ENCODE data around the gene TBC1D14. TPM values are rescaled to one million over a fixed set of nuclear protein-coding genes. Genes with fewer than 3 reads are reported as not detected.

The TBC1D14 gene
- total RNA-seq, 1 experiment from 2014 or later = 50.2 TPM

DNA sequence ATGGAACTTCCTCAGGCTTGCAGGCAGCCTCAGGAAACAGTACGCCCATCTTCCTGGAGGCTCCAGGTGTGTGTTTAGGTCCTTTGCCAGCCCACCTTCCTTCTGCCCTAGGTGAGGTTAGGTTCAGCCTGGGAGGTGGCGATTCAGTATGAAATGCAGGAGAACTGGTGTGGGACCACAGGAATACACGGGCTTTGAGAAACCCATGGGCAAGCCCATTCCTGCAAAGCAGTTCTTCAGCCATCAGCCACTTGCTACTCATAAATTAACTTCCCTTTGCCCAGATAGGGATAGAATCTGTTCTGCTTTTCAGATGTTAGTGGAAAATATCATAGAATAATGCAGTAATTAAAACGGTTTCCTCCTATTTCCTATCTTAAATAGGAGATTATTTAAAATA, 32.2 kb downstream of the TBC1D14 start:
- H3K14ac ChIP-seq (ENCODE audit: insufficient read depth, low read length) = no peak overlapping the region
- H2AFZ ChIP-seq (ENCODE audit: low read length) = no peak overlapping the region
- no peak overlapping the region for H3K4ac ChIP-seq (ENCODE audit: low read depth, low read length)
- H3K27ac Mint-ChIP-seq = peak overlapping the region in 2 of 3 experiments; percentile 66 to 92; a peak in 2 of 7 replicates
- no peak overlapping the region for H4K5ac ChIP-seq (ENCODE audit: insufficient read length, low read depth, low read length)
- H3K56ac ChIP-seq (ENCODE audit: insufficient read length, low read depth, low read length) = no peak overlapping the region
- H3K36me3 Mint-ChIP-seq (ENCODE audit: insufficient read depth in 1 of 3, low read depth in 3 of 3) = peaks cover 0 to 2% (median under 1%) of the 10 kb centered on the region in 3 experiments; a peak in 2 of 7 replicates
- no peak overlapping the region for H3K4me3 Mint-ChIP-seq
- H3K4me1 Mint-ChIP-seq = peaks cover 77 to 78% of the 10 kb centered on the region in 2 experiments
- no peak overlapping the region for H4K91ac ChIP-seq (ENCODE audit: insufficient read length, low read depth, low read length)
- no peaks in the 10 kb centered on the region for H4K20me1 ChIP-seq (ENCODE audit: control insufficient read depth, insufficient read depth, insufficient read length)
- no peaks in the 10 kb centered on the region for H3K27me3 ChIP-seq (ENCODE audit: insufficient read depth, low read length)
- H2BK15ac ChIP-seq (ENCODE audit: low read depth, low read length) = no peak overlapping the region
- H3K18ac ChIP-seq (ENCODE audit: insufficient read length, low read depth, low read length) = no peak overlapping the region
- H2BK20ac ChIP-seq (ENCODE audit: low read depth, low read length, poor library complexity, severe bottlenecking) = no peak overlapping the region
- H3K4me2 ChIP-seq (ENCODE audit: insufficient read depth, insufficient read length, low read length) = no peak overlapping the region
- no peaks in the 10 kb centered on the region for H3K27me3 Mint-ChIP-seq (ENCODE audit: low read depth)
- H2BK5ac ChIP-seq (ENCODE audit: insufficient read length, low read length) = no peak overlapping the region
- H3K4me1 ChIP-seq (ENCODE audit: insufficient read depth, low read length) = peaks cover 22% of the 10 kb centered on the region; the same call in 1 of the 2 replicates
- no peak overlapping the region for H2AK5ac ChIP-seq (ENCODE audit: insufficient read length, low read length)
- no peaks in the 10 kb centered on the region for H3K23me2 ChIP-seq (ENCODE audit: insufficient read length, low read depth, low read length, poor library complexity, severe bottlenecking)
- H4K8ac ChIP-seq (replicated peaks; ENCODE audit: insufficient read length, low read depth, low read length) = no peak overlapping the region
- no peak overlapping the region for H3K23ac ChIP-seq (ENCODE audit: insufficient read length, low read depth, low read length)
- no peak for DNase-seq
- H2BK12ac ChIP-seq (ENCODE audit: insufficient read length, low read depth, low read length) = no peak overlapping the region
- no CpG with 5 or more reads among the region's 4 CpGs for WGBS (ENCODE audit: extremely low coverage, insufficient read length, low lambda C conversion rate)
- peaks cover 3% of the 10 kb centered on the region for H3K79me1 ChIP-seq (ENCODE audit: insufficient read depth, low read depth, low read length, poor library complexity, severe bottlenecking)
- no peak overlapping the region for H3K9ac ChIP-seq (ENCODE audit: extremely low read depth, insufficient read length, low read length)
- H3T11ph ChIP-seq (ENCODE audit: low read length) = no peak overlapping the region
- no peaks in the 10 kb centered on the region; a peak in 1 of 5 replicates for H3K9me3 Mint-ChIP-seq
- H3K27ac ChIP-seq (ENCODE audit: insufficient read length, low read depth, low read length) = no peak overlapping the region
- H3K9me3 ChIP-seq (ENCODE audit: control insufficient read depth, low read depth, low read length) = no peaks in the 10 kb centered on the region
- TF ChIP-seq, protein P1, sequence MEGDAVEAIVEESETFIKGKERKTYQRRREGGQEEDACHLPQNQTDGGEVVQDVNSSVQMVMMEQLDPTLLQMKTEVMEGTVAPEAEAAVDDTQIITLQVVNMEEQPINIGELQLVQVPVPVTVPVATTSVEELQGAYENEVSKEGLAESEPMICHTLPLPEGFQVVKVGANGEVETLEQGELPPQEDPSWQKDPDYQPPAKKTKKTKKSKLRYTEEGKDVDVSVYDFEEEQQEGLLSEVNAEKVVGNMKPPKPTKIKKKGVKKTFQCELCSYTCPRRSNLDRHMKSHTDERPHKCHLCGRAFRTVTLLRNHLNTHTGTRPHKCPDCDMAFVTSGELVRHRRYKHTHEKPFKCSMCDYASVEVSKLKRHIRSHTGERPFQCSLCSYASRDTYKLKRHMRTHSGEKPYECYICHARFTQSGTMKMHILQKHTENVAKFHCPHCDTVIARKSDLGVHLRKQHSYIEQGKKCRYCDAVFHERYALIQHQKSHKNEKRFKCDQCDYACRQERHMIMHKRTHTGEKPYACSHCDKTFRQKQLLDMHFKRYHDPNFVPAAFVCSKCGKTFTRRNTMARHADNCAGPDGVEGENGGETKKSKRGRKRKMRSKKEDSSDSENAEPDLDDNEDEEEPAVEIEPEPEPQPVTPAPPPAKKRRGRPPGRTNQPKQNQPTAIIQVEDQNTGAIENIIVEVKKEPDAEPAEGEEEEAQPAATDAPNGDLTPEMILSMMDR (conservative IDR thresholded peaks at IDR 0.05) = no peak
- H2BK120ac ChIP-seq (ENCODE audit: low read depth, low read length, poor library complexity, severe bottlenecking) = no peak overlapping the region
- no peaks in the 10 kb centered on the region for H3K79me2 ChIP-seq (ENCODE audit: insufficient read depth, low read length)
